ENCODE measurements around the gene IFT88. TPM values are rescaled to one million over a fixed set of nuclear protein-coding genes. Genes with fewer than 3 reads are reported as not detected.

The IFT88 gene
- total RNA-seq, 1 experiment from 2014 or later: 5.2 TPM

GRCh38 chr13:20588529-20589110 is 21.7 kb downstream of the IFT88 start:
- no peak overlapping the region for H2BK120ac ChIP-seq (ENCODE audit: low read depth, low read length, poor library complexity, severe bottlenecking)
- H3K4me2 ChIP-seq (ENCODE audit: insufficient read depth, insufficient read length, low read length): no peak overlapping the region
- no peaks in the 10 kb centered on the region for H3K79me1 ChIP-seq (ENCODE audit: insufficient read depth, low read depth, low read length, poor library complexity, severe bottlenecking)
- no peaks in the 10 kb centered on the region for H4K20me1 ChIP-seq (ENCODE audit: control insufficient read depth, insufficient read depth, insufficient read length)
- H3K27me3 ChIP-seq (ENCODE audit: insufficient read depth, low read length): no peaks in the 10 kb centered on the region
- H3K9ac ChIP-seq (ENCODE audit: extremely low read depth, insufficient read length, low read length): no peak overlapping the region
- Mint-ChIP-seq H3K4me1 (no peaks in the 10 kb centered on the region), H3K36me3 (ENCODE audit: insufficient read depth in 1 of 3, low read depth in 3 of 3) (peaks cover 11 to 16% (median 13%) of the 10 kb centered on the region in 3 experiments), H3K9me3 (peaks cover 6 to 8% of the 10 kb centered on the region in 2 experiments), H3K4me3 (no peak overlapping the region), H3K27ac (0 out of 7 replicates have a peak overlapping the region, but pooled peaks of 1 of the 3 experiments have one; percentile 40), H3K27me3 (ENCODE audit: low read depth) (no peaks in the 10 kb centered on the region)
- DNase-seq: no peak
- H3K79me2 ChIP-seq (ENCODE audit: insufficient read depth, low read length): no peaks in the 10 kb centered on the region
- H3K18ac ChIP-seq (ENCODE audit: insufficient read length, low read depth, low read length): no peak overlapping the region
- H3T11ph ChIP-seq (ENCODE audit: low read length): no peak overlapping the region
- WGBS (ENCODE audit: extremely low coverage, insufficient read length, low lambda C conversion rate): no CpG with 5 or more reads among the region's 4 CpGs
- no peak overlapping the region for H4K5ac ChIP-seq (ENCODE audit: insufficient read length, low read depth, low read length)
- no peak overlapping the region for H2BK12ac ChIP-seq (ENCODE audit: insufficient read length, low read depth, low read length)
- H3K4ac ChIP-seq (ENCODE audit: low read depth, low read length): no peak overlapping the region
- no peak overlapping the region for H3K27ac ChIP-seq (ENCODE audit: insufficient read length, low read depth, low read length)
- no peaks in the 10 kb centered on the region for H3K23me2 ChIP-seq (ENCODE audit: insufficient read length, low read depth, low read length, poor library complexity, severe bottlenecking)
- H3K23ac ChIP-seq (ENCODE audit: insufficient read length, low read depth, low read length): no peak overlapping the region
- H4K8ac ChIP-seq (replicated peaks; ENCODE audit: insufficient read length, low read depth, low read length): no peak overlapping the region
- no peak overlapping the region for H3K56ac ChIP-seq (ENCODE audit: insufficient read length, low read depth, low read length)
- H2BK20ac ChIP-seq (ENCODE audit: low read depth, low read length, poor library complexity, severe bottlenecking): no peak overlapping the region
- H2BK5ac ChIP-seq (ENCODE audit: insufficient read length, low read length): no peak overlapping the region
- no peak overlapping the region for H2AK5ac ChIP-seq (ENCODE audit: insufficient read length, low read length)
- no peaks in the 10 kb centered on the region for H3K9me3 ChIP-seq (ENCODE audit: control insufficient read depth, low read depth, low read length)
- H3K4me1 ChIP-seq (ENCODE audit: insufficient read depth, low read length): no peaks in the 10 kb centered on the region
- no peak overlapping the region for H2AFZ ChIP-seq (ENCODE audit: low read length)
- H4K91ac ChIP-seq (ENCODE audit: insufficient read length, low read depth, low read length): no peak overlapping the region
- no peak overlapping the region for H3K14ac ChIP-seq (ENCODE audit: insufficient read depth, low read length)
- H2BK15ac ChIP-seq (ENCODE audit: low read depth, low read length): no peak overlapping the region
- no peak for TF ChIP-seq CTCF (conservative IDR thresholded peaks at IDR 0.05)

All from H9 (cell line).